ENCODE data around the gene CD7.

Gene CD7

GRCh38 chr17:82346342-82347300 lies 29.2 kb upstream of the CD7 start:
- no peak for DNase-seq (ENCODE audit: low read depth)

GRCh38 chr17:82345151-82345976 lies 28.0 kb upstream of the CD7 start:
- DNase-seq (ENCODE audit: low read depth) = no peak

- DNase-seq (ENCODE audit: low read depth) = no peak
These were observed 26.9 kb upstream of the CD7 start for GRCh38 chr17:82344175-82344907.

GRCh38 chr17:82343560-82343959 lies 26.2 kb upstream of the CD7 start:
- DNase-seq (ENCODE audit: low read depth) = no peak

DNA sequence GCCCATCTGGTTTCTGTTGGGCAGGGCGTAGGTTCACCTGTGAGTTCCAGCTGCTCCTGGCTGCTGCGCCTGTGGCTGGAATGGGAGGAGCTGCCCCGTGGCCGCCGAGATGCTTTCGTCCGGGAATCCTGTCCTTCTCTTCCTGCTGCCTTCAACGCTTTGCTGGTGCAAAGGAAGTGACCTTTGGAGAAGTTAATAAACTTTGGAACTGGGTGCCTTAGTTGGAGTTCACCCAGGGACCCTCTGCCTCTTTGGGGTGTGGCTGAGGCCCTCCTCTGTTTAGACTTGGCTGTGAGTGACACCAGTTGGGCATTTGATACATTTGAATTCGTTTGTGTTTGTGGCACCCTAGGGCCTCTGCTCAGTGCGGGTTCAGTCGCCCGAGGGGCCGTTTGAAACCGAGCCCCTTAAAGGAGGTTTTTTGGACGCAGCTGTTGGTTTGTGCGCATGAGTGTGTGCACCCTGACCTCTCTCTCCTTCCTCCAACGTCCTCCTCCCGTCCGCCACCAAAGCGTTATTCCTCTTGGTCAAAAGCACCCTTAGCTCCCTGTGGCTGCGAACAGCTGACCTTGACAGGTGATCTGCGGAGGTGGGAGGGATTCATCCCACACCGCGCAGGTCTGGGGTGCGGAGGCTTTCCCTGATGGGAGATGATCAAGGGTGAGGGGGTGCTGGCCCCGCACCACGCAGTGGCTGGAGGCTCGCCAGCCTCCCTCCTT lies 25.1 kb upstream of the CD7 start:
- DNase-seq (ENCODE audit: low read depth) = no peak

GRCh38 chr17:82339634-82340580 lies 22.5 kb upstream of the CD7 start:
- no peak for DNase-seq (ENCODE audit: low read depth)

DNA sequence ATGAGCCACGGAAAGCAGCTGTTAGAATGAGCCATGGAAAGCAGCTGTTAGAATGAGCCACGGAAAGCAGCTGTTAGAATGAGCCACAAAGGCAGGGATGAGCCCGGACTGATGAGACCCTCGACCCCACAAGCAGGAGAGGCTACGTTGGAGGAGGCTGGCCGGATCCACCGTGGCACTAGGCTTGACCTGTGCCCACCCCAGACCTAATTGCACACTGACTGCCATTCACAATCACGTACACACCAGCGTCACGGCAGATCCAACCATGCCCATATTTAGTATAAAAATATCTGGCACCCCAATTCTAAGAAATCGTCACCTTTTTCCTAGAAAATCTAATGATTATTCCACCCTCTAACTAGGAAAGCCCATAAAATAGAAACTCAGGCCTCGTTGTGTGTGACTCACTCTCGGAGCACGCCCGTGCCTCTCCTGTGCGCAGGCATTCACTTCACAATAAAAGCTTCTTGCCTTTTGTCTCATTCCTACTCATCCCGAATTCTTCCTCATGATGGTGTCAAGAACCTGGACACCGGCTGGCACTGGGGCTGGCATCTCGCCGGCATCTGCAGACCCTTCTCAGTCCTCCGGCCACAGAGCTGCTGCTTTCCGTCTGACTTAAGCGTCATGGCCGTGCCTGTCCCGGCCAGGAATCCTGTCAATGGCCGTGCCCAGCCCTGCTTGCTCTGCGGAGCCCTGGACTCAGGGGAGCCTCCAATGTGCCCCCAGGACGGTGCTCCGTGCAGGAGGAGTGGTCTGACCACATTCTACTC lies 21.6 kb upstream of the CD7 start:
- DNase-seq (ENCODE audit: low read depth) = no peak

DNA sequence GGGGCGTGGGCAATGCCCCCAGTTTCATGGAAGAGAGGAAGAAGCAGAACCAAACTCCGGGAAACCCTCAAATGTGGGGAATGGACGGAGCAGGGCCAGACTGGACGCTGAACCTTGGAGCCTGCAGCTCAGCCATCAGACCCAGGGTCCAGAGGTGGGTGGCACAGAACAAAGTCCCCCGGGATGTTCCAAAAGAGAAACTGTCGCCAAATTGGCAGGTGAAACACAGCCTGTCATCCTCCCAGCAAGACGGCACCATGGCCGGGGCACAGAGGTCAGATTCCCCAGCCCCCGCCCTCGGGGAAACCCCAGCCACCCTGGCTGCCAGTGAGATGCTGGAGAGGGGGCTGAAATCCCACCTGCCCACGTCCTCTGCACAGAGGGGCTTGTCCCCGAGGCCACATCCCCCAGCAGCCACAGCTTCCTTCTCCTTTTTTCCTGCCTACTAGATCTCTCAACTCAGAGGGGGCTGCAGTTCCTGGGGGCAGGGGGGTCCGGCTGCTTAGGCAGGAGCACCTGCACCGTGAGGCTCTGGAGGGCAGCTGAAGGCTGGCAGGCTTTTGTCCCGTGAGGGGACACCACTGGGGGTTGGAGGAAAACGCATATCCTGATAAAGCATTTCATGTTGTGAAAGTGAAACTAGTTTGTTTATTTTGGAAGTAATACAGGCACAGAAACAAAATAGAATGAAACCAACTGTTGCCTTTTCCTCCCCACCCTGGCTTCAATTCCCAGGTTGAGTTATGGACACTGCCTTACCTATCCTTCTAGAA lies 17.4 kb upstream of the CD7 start:
- DNase-seq (ENCODE audit: low read depth) = no peak

GRCh38 chr17:82334204-82334621 lies 16.8 kb upstream of the CD7 start:
- DNase-seq (ENCODE audit: low read depth) = no peak

DNA sequence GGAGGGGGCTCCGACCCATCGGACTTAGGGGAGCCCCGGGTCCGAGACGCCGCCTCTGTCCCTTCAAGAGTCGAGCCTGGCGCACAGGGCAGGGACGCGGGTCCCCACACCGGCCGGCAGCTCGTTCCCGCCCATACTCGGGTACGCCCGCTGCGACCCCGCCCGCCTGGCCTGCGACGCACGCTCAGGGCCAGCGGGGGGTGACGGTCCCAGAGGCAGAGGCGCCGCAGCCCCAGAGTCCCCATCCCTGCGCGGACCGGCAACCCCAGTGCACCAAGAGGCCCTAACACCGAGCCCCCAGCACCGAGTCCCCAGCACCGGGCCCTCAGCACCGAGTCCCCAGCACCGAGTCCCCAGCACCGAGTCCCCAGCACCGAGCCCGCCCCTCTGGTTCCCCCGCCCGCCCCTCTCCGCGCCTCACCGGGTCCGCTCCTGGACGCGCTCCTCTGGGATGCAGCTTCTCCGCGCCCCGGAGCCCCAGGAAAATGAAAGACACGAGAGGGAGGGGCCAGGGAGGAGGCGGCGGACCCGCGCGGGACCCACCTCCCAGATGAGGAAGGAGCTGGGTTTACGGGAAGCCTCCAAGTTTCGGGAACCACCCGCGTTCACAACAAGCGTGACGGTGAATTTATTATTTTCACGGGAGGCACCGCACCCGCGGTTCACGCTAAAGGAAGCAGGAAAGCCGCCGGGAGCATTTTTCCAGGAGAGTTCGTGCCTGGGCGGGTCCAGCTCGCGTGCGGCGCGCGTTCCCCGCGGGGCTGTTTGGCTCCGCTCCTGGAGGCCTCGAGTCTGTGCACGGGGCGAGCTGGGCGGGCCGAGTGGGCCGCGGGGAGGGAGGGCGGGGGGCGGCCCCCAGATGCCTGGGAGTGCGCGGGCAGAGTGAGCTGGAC lies 16.1 kb upstream of the CD7 start, which contains the start of gene SECTM1:
Gene SECTM1 (minus strand): TSS at position 488 of the 893 bp plus-strand sequence. CDS start 6,526 bp downstream, outside the sequence.
- no peak for DNase-seq (ENCODE audit: low read depth)

- no peak for DNase-seq (ENCODE audit: low read depth)
These were observed 15.4 kb upstream of the CD7 start for GRCh38 chr17:82332669-82333278.

GRCh38 chr17:82331345-82331939 lies 14.0 kb upstream of the CD7 start:
- no peak for DNase-seq (ENCODE audit: low read depth)

DNA sequence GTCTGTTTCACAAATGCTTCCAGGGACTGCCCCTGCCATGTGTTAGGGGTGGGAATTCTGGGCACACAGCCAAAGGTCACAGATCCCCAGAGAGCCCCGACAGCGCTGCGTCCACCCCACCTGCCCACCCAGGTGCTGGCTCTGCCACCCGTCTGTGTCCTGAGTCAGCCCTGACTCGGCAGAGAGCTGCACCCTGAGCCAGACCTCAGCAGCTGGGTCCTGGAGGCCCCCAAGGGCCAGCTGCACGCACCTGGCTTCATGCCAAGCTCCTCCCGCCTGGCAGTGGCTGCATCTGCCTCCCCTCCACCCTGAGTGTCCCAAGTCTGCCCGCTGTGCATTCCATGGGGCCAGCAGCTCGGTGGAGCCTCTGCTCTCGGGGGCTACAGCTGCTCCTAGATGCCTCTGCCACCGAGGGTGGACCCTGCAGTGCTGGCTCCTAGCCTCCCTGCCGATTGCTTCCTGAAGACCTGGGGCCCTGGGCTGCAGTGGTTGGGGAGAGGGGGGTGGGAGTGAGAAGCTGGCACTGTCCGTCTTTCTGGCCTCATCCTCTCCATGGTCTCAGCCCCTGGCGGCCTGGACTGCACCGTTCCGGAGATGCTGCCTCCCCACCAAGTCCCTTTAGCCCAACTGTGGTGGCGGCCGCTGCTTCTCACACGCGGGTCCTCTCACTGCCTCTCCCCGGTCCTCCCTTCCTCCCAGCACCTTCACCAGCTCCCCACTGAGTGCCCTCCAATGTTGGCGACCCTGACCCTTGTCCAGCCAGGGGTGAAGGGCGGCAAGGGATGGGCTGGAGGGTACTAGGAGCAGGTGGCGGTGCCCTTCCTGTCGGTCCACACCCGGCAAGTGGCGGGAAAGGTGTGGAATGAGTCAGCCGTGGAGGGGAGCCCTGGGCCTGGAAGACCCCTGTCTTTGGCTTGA lies 13.2 kb upstream of the CD7 start:
- no peak for DNase-seq (ENCODE audit: low read depth)

DNA sequence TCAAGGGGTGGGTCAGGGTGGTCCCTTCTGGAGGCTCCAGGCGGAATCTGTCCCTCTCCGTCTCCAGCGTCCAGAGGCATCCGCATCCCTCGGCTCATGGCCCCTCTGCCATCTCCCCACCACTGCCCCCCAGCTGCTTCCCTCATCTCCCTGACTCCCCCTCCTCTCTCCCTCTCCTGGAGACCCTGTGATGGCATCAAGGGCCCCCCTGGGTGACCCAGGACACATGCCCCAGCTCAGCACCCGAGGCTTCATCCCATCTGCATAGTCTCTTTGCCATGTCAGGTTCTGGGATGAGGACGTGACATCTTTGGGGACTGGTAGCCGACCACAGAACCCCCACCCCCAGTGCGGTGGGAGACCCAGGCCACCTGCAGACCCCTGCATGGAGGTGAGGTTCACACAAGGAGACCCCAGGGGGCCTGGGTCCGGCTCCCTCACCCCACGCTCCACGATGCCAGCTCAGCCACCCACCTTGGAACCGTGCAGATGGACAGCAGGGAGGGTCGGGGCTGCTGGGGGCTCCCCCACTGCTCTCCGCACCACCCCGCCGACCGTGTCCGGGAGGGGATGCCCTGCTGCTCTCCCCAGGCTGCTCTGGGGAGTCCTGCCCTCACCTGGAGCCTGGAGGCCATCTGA lies 12.4 kb upstream of the CD7 start:
- DNase-seq (ENCODE audit: low read depth) = no peak

- DNase-seq (ENCODE audit: low read depth) = no peak
These were observed 11.6 kb upstream of the CD7 start for GRCh38 chr17:82328994-82329507.

All from T-helper 22 cell (primary cell).